GM19099 (cell line): ENCODE results near the gene SLC25A25.

Experiments
- POLR2A ChIP-seq: IDR thresholded peaks from 3 replicates; pipeline ENCODE4 v1.6.1; 2011; ENCODE audit warnings: low read depth; ENCODE audit not compliant: insufficient read length; ENCODE audit errors: extremely low read depth

Gene SLC25A25

GRCh38 chr9:128136816-128137793 lies 69.1 kb downstream of the SLC25A25 start:
- TF ChIP-seq POLR2A: no peak

GRCh38 chr9:128138001-128138400 lies 70.0 kb downstream of the SLC25A25 start:
- TF ChIP-seq POLR2A: no peak

- TF ChIP-seq POLR2A: no peak
These were observed 71.6 kb downstream of the SLC25A25 start for GRCh38 chr9:128139621-128140020.

- TF ChIP-seq POLR2A: no peak
These were observed 73.6 kb downstream of the SLC25A25 start for GRCh38 chr9:128141604-128142003.

- TF ChIP-seq POLR2A: no peak
These were observed 74.0 kb downstream of the SLC25A25 start for GRCh38 chr9:128142061-128142460.

GRCh38 chr9:128142596-128142995 lies 74.6 kb downstream of the SLC25A25 start:
- no peak for TF ChIP-seq POLR2A

- no peak for TF ChIP-seq POLR2A
These were observed 75.7 kb downstream of the SLC25A25 start for GRCh38 chr9:128143525-128144238.

GRCh38 chr9:128144239-128145181 lies 76.5 kb downstream of the SLC25A25 start:
- no peak for TF ChIP-seq POLR2A

- TF ChIP-seq POLR2A: no peak
These were observed 77.5 kb downstream of the SLC25A25 start for GRCh38 chr9:128145536-128145935.

GRCh38 chr9:128145951-128146351 lies 77.9 kb downstream of the SLC25A25 start:
- no peak for TF ChIP-seq POLR2A

- no peak for TF ChIP-seq POLR2A
These were observed 78.6 kb downstream of the SLC25A25 start for GRCh38 chr9:128146591-128147120.

- TF ChIP-seq POLR2A: no peak
These were observed 80.5 kb downstream of the SLC25A25 start for GRCh38 chr9:128148509-128149000.

- TF ChIP-seq POLR2A: no peak
These were observed 81.1 kb downstream of the SLC25A25 start, which contains the start of gene LCN2 for GRCh38 chr9:128149001-128149701. Gene LCN2, plus strand, starts transcription at chr9:128149453. Its CDS starts 73 bp downstream, at chr9:128149526.

GRCh38 chr9:128149951-128150593 lies 82.0 kb downstream of the SLC25A25 start:
- TF ChIP-seq POLR2A: no peak
